ENCODE results near the gene MAML3. TPM values are rescaled to one million over a fixed set of nuclear protein-coding genes. Genes with fewer than 3 reads are reported as not detected.

MAML3 gene
- total and polyA plus RNA-seq, 8 donors: 1.7 to 20.3 (median 8.4) TPM

GRCh38 chr4:140185412-140186081 is 31.6 kb upstream of the MAML3 start:
- Histone ChIP-seq H3K9me3 (no peaks in the 10 kb centered on the region), H3K36me3 (no peaks in the 10 kb centered on the region), H3K4me3 (no peak overlapping the region), H3K4me1 (peaks cover 0 to 16% (median 4%) of the 10 kb centered on the region in 4 donors), H3K27me3 (no peaks in the 10 kb centered on the region), H3K27ac (no peak overlapping the region)
- no peak for TF ChIP-seq POLR2AphosphoS5 (IDR thresholded peaks at IDR 0.05)
- TF ChIP-seq EP300 (IDR thresholded peaks at IDR 0.05): no peak
- TF ChIP-seq, protein P1, sequence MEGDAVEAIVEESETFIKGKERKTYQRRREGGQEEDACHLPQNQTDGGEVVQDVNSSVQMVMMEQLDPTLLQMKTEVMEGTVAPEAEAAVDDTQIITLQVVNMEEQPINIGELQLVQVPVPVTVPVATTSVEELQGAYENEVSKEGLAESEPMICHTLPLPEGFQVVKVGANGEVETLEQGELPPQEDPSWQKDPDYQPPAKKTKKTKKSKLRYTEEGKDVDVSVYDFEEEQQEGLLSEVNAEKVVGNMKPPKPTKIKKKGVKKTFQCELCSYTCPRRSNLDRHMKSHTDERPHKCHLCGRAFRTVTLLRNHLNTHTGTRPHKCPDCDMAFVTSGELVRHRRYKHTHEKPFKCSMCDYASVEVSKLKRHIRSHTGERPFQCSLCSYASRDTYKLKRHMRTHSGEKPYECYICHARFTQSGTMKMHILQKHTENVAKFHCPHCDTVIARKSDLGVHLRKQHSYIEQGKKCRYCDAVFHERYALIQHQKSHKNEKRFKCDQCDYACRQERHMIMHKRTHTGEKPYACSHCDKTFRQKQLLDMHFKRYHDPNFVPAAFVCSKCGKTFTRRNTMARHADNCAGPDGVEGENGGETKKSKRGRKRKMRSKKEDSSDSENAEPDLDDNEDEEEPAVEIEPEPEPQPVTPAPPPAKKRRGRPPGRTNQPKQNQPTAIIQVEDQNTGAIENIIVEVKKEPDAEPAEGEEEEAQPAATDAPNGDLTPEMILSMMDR (IDR thresholded peaks at IDR 0.05): no peak
- TF ChIP-seq POLR2A (IDR thresholded peaks at IDR 0.05): no peak
- DNase-seq: no peak
- 71 to 83% (median 79%) methylated on average over 3 of the region's 3 CpGs for WGBS, 5 donors
- intact Hi-C loops (cut with DNase I; ENCODE audit: low total_unique reads): no loop called here

- intact Hi-C loops (cut with DNase I; ENCODE audit: low total_unique reads): no loop called here
- no peaks in the 10 kb centered on the region for H3K27me3 ChIP-seq
- TF ChIP-seq, protein P1 (IDR thresholded peaks at IDR 0.05): no peak
- TF ChIP-seq EP300 (IDR thresholded peaks at IDR 0.05) (no peak), POLR2AphosphoS5 (IDR thresholded peaks at IDR 0.05) (no peak), POLR2A (IDR thresholded peaks at IDR 0.05) (no peak)
- DNase-seq: no peak
- no peaks in the 10 kb centered on the region for H3K36me3 ChIP-seq
- H3K27ac ChIP-seq: no peak overlapping the region
- H3K4me3 ChIP-seq: no peak overlapping the region
- 92 to 98% (median 93%) methylated on average over 2 of the region's 2 CpGs for WGBS, 5 donors
- H3K9me3 ChIP-seq: no peaks in the 10 kb centered on the region
- peaks cover 0 to 9% (median 4%) of the 10 kb centered on the region in 4 donors for H3K4me1 ChIP-seq
Measured at GRCh38 chr4:140183270-140183669, 29.3 kb upstream of the MAML3 start.

- no peak overlapping the region for H3K4me3 ChIP-seq
- H3K36me3 ChIP-seq: no peaks in the 10 kb centered on the region
- no peaks in the 10 kb centered on the region for H3K9me3 ChIP-seq
- intact Hi-C loops (cut with DNase I; ENCODE audit: low total_unique reads): no loop called here
- H3K4me1 ChIP-seq: no peaks in the 10 kb centered on the region
- no peak overlapping the region for H3K27ac ChIP-seq
- WGBS, 5 donors: 91 to 97% (median 94%) methylated on average over 3 of the region's 3 CpGs
- DNase-seq: no peak
- no peaks in the 10 kb centered on the region for H3K27me3 ChIP-seq
- no peak for TF ChIP-seq POLR2AphosphoS5 (IDR thresholded peaks at IDR 0.05)
- no peak for TF ChIP-seq POLR2A (IDR thresholded peaks at IDR 0.05)
- no peak for TF ChIP-seq EP300 (IDR thresholded peaks at IDR 0.05)
- TF ChIP-seq, protein P1 (IDR thresholded peaks at IDR 0.05): no peak
Measured at GRCh38 chr4:140180577-140180976, 26.6 kb upstream of the MAML3 start.

DNA sequence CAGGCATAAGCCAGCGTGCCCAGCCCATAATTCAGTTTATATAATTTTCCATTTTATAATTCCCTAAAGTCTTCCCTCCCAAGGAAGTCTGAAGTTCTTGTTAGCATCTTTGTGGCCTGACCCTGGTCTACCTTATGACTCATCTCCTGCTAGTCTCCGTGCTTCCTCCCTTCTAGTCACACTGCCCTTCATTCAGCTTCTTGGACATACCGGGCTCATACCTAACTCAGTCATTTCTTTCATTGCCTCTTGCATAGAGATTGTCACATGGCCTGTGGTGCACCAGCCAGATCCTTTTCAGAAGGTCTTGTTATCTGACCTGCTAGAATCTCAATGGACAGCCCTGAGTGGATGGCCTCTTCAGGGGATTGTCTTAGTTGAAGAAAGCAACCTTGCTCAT is 22.8 kb upstream of the MAML3 start:
- 77 to 92% (median 90%) methylated on average over 3 of the region's 3 CpGs for WGBS, 5 donors
- DNase-seq: no peak
- intact Hi-C loops (cut with DNase I; ENCODE audit: low total_unique reads): no loop called here
- H3K4me3 ChIP-seq: no peak overlapping the region
- H3K27ac ChIP-seq: no peak overlapping the region
- H3K27me3 ChIP-seq: no peaks in the 10 kb centered on the region
- no peaks in the 10 kb centered on the region for H3K9me3 ChIP-seq
- no peaks in the 10 kb centered on the region for H3K4me1 ChIP-seq
- no peaks in the 10 kb centered on the region for H3K36me3 ChIP-seq
- TF ChIP-seq POLR2AphosphoS5 (IDR thresholded peaks at IDR 0.05) (no peak), EP300 (IDR thresholded peaks at IDR 0.05) (no peak), POLR2A (IDR thresholded peaks at IDR 0.05) (no peak)
- TF ChIP-seq, protein P1 (IDR thresholded peaks at IDR 0.05): no peak
